ENCODE data around the gene PKIG. TPM values are rescaled to one million over a fixed set of nuclear protein-coding genes. Genes with fewer than 3 reads are reported as not detected.

The PKIG gene
- polyA plus RNA-seq, 1 experiment: 186 TPM

DNA sequence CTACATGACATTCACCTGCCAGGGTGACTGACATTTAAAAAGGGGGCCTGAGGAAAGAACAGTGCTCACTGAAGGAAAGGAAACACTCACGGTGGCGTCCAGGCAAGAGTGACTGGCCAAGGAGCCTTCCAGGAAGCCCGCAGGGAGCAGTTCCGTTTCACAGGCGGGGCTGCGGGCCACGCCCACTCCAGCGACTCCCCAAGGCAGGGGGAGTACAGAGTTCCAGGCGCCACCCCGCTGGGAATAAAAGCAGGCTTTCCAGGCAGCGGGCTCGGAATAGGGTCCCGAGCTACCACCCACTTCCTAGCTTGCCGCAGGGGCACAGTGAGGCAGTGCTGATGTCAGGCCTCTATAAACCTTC, 34.2 kb downstream of the PKIG start:
- TF ChIP-seq, protein P1, sequence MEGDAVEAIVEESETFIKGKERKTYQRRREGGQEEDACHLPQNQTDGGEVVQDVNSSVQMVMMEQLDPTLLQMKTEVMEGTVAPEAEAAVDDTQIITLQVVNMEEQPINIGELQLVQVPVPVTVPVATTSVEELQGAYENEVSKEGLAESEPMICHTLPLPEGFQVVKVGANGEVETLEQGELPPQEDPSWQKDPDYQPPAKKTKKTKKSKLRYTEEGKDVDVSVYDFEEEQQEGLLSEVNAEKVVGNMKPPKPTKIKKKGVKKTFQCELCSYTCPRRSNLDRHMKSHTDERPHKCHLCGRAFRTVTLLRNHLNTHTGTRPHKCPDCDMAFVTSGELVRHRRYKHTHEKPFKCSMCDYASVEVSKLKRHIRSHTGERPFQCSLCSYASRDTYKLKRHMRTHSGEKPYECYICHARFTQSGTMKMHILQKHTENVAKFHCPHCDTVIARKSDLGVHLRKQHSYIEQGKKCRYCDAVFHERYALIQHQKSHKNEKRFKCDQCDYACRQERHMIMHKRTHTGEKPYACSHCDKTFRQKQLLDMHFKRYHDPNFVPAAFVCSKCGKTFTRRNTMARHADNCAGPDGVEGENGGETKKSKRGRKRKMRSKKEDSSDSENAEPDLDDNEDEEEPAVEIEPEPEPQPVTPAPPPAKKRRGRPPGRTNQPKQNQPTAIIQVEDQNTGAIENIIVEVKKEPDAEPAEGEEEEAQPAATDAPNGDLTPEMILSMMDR (IDR thresholded peaks at IDR 0.05; ENCODE audit: insufficient read depth, low read depth, low read length): no peak
- CTCF ChIA-PET: interaction anchor here (0.6 to 1.4 kb wide), 4 partner anchors 67 to 942 kb away, joined by 3 to 4 read pairs (median 4); no protein-coding TSS in a partner anchor
- H3K4me3 ChIP-seq (ENCODE audit: low read depth, low read length): no peak overlapping the region
- no peaks in the 10 kb centered on the region for H3K27me3 ChIP-seq (ENCODE audit: control insufficient read depth, insufficient read depth, low read length)
- DNase-seq (ENCODE audit: low read depth): no peak
- H3K36me3 ChIP-seq (ENCODE audit: control insufficient read depth, insufficient read depth, low read length): peaks cover 50% of the 10 kb centered on the region
- POLR2A ChIA-PET: no interaction called here

DNA sequence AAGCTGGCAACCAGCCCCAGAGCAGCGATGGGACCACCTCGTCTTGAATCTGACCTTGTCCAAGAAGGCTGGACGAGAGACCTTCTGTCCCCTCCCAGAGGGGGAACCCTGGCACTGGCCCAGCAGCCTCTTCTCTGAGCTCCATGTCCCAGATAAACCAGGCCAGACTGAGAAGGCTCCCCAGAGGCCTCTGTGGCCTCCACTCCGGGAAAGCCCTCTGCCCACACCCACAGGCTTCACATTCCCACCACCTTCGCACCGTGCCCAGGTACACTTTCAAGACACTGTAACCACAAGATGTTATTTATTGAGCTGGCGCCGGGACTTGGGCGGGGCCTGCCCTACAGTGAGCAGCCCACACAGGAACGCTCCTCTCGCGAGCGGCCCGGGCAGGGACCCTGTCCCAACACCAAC, 35.9 kb downstream of the PKIG start:
- ChIA-PET POLR2A (no interaction called here), CTCF (interaction anchor here (0.7 to 1.7 kb wide), 6 partner anchors 8 to 251 kb away, joined by 3 to 4 read pairs (median 3); no protein-coding TSS in a partner anchor)
- H3K27me3 ChIP-seq (ENCODE audit: control insufficient read depth, insufficient read depth, low read length): no peaks in the 10 kb centered on the region
- TF ChIP-seq, protein P1 (IDR thresholded peaks at IDR 0.05; ENCODE audit: insufficient read depth, low read depth, low read length): no peak
- H3K36me3 ChIP-seq (ENCODE audit: control insufficient read depth, insufficient read depth, low read length): peaks cover 54% of the 10 kb centered on the region
- H3K4me3 ChIP-seq (ENCODE audit: low read depth, low read length): no peak overlapping the region
- no peak for DNase-seq (ENCODE audit: low read depth)

DNA sequence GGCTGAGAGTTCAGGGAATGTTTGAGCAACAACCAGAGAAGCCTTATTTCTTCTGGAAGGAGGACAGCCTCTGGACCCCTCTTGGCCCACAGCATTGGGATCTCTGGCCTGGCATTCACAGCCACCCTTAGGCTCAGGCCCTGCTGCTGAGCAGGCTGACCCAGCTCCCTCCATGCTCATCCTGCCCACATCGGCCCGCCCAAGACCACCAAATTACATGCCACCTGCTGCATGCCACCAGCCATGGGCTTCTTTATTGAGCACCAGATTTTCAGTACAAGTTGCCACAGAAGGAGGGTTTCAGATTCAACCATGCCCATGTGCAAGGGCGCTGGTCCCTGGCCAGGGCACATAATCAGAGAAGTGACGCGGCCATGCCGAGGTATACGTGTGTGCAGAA, 36.9 kb downstream of the PKIG start:
- CTCF ChIA-PET: interaction anchor here (0.7 to 1.2 kb wide), 3 partner anchors 9 to 250 kb away, joined by 3 read pairs; no protein-coding TSS in a partner anchor
- POLR2A ChIA-PET: no interaction called here
- TF ChIP-seq, protein P1 (IDR thresholded peaks at IDR 0.05; ENCODE audit: insufficient read depth, low read depth, low read length): no peak
- peaks cover 48% of the 10 kb centered on the region for H3K36me3 ChIP-seq (ENCODE audit: control insufficient read depth, insufficient read depth, low read length)
- H3K27me3 ChIP-seq (ENCODE audit: control insufficient read depth, insufficient read depth, low read length): no peaks in the 10 kb centered on the region
- DNase-seq (ENCODE audit: low read depth): no peak
- no peak overlapping the region for H3K4me3 ChIP-seq (ENCODE audit: low read depth, low read length)

GRCh38 chr20:44620030-44620429, 37.7 kb downstream of the PKIG start:
- Histone ChIP-seq H3K27me3 (ENCODE audit: control insufficient read depth, insufficient read depth, low read length) (no peaks in the 10 kb centered on the region), H3K4me3 (ENCODE audit: low read depth, low read length) (no peak overlapping the region), H3K36me3 (ENCODE audit: control insufficient read depth, insufficient read depth, low read length) (peaks cover 43% of the 10 kb centered on the region)
- POLR2A ChIA-PET: no interaction called here
- TF ChIP-seq, protein P1 (IDR thresholded peaks at IDR 0.05; ENCODE audit: insufficient read depth, low read depth, low read length): no peak
- no peak for DNase-seq (ENCODE audit: low read depth)
- CTCF ChIA-PET: interaction anchor here (0.7 to 1.2 kb wide), 3 partner anchors 9 to 64 kb away, joined by 3 read pairs; no protein-coding TSS in a partner anchor

- ChIA-PET CTCF (interaction anchor here (0.9 to 1.3 kb wide), 3 partner anchors 10 to 310 kb away, joined by 3 to 7 read pairs (median 3); partner anchors contain the start of gene FITM2), POLR2A (no interaction called here)
- H3K27me3 ChIP-seq (ENCODE audit: control insufficient read depth, insufficient read depth, low read length): no peaks in the 10 kb centered on the region
- no peak overlapping the region for H3K4me3 ChIP-seq (ENCODE audit: low read depth, low read length)
- TF ChIP-seq, protein P1 (IDR thresholded peaks at IDR 0.05; ENCODE audit: insufficient read depth, low read depth, low read length): no peak
- H3K36me3 ChIP-seq (ENCODE audit: control insufficient read depth, insufficient read depth, low read length): peaks cover 33% of the 10 kb centered on the region
- DNase-seq (ENCODE audit: low read depth): no peak
Observed at GRCh38 chr20:44621325-44621724, 38.9 kb downstream of the PKIG start.
